Sigmoid colon (tissue), 4 donors: ENCODE results near the gene C8G.

ENCODE experiments used
- EP300 ChIP-seq, 4 donors: sonication (generic); formaldehyde crosslinking; IDR thresholded peaks; one replicate each; pipeline ENCODE4 v1.6.1; 2017; ENCODE audit warnings: antibody characterized with exemption in 4 of 4
- POLR2A ChIP-seq, 2 donors: fragments of 450-650 bp; IDR thresholded peaks; one replicate each; pipeline ENCODE4 v1.6.1; 2016; ENCODE audit warnings: antibody characterized with exemption in 2 of 2, mild to moderate bottlenecking in 2 of 2, moderate library complexity in 2 of 2
- POLR2AphosphoS5 ChIP-seq, 4 donors: sonication (generic); formaldehyde crosslinking; IDR thresholded peaks; one replicate each; pipeline ENCODE4 v1.6.1; 2017; ENCODE audit warnings: antibody characterized with exemption in 4 of 4
- TF ChIP-seq, protein P1 (sequence below), 4 experiments: fragments of 450-650 bp in 3 of 4; fragments of 200-600 bp in 1 of 4; IDR thresholded peaks; one replicate each; pipeline ENCODE4 v1.5.1; 2016 to 2019; ENCODE audit warnings: antibody characterized with exemption in 4 of 4, mild to moderate bottlenecking in 3 of 4, moderate library complexity in 2 of 4

DNA sequence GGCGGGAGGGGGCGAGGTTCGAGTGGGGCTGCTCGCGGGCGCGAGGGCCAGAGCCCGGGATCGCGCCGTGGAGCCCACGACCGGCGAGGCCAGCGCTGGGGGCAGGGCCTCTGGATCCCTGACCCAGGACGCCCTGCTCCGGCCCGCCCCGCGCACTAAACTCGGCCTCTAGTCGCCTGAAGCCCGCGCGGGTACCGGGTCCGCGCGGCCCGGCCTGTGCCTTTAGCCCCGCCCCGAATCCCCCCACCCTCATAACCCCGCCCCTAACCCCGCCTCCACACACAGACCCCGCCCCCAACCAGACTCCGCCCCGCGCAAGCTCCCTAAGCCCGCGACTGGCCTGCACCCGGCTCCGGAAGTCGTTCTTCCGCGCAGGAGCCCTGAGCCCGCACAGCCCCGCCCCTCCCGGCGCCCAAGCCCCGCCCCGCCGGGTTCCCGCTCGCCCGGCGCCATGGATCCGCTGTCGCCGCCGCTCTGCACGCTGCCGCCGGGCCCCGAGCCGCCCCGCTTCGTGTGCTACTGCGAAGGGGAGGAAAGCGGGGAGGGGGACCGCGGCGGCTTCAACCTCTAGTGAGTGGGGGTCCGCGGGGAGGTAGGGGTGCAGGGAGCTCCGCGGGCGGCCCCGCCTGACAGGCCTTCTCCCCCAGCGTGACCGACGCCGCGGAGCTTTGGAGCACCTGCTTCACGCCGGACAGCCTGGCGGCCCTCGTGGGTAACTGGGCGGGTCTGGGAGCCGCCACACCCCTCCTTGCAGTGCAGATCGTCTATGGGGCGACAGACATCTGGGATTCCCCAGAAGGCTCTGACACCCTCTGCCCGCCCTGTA, 47.2 kb downstream of the C8G start, which contains the start of gene PAXX:
- TF ChIP-seq, protein P1, sequence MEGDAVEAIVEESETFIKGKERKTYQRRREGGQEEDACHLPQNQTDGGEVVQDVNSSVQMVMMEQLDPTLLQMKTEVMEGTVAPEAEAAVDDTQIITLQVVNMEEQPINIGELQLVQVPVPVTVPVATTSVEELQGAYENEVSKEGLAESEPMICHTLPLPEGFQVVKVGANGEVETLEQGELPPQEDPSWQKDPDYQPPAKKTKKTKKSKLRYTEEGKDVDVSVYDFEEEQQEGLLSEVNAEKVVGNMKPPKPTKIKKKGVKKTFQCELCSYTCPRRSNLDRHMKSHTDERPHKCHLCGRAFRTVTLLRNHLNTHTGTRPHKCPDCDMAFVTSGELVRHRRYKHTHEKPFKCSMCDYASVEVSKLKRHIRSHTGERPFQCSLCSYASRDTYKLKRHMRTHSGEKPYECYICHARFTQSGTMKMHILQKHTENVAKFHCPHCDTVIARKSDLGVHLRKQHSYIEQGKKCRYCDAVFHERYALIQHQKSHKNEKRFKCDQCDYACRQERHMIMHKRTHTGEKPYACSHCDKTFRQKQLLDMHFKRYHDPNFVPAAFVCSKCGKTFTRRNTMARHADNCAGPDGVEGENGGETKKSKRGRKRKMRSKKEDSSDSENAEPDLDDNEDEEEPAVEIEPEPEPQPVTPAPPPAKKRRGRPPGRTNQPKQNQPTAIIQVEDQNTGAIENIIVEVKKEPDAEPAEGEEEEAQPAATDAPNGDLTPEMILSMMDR (IDR thresholded peaks at IDR 0.05): no peak
- TF ChIP-seq EP300 (IDR thresholded peaks at IDR 0.05) (no peak), POLR2AphosphoS5 (IDR thresholded peaks at IDR 0.05) (peak in 1 of 4 donors; percentile 56), POLR2A (IDR thresholded peaks at IDR 0.05) (no peak)
